Loucy (cell line): ENCODE measurements around the gene CCDC70.
A peak's percentile ranks its signal among the peaks of the same experiment; 100 is the strongest.

Experiments
- H2AFZ ChIP-seq: fragments of 200-600 bp; sonication (generic); 2 replicates; pipeline ENCODE4 v1.6.0; 2016; ENCODE audit warnings: antibody characterized with exemption, mild to moderate bottlenecking, low read length, moderate library complexity
- H3F3A ChIP-seq: fragments of 200-600 bp; 2 replicates; pipeline ENCODE4 v1.6.0; 2016; ENCODE audit warnings: antibody characterized with exemption, low read depth, mild to moderate bottlenecking
- H3K27me3 ChIP-seq: fragments of 200-600 bp; sonication (generic); 2 replicates; pipeline ENCODE4 v1.6.1; 2014; ENCODE audit warnings: low read length, mild to moderate bottlenecking; ENCODE audit not compliant: insufficient read depth, poor library complexity, severe bottlenecking
- H3K36me3 ChIP-seq: fragments of 200-600 bp; sonication (generic); 2 replicates; pipeline ENCODE4 v1.6.1; 2016; ENCODE audit warnings: low read length; ENCODE audit not compliant: insufficient read depth
- H3K4me1 ChIP-seq: fragments of 200-600 bp; sonication (generic); 2 replicates; pipeline ENCODE4 v1.5.1; 2014; ENCODE audit warnings: low read length, mild to moderate bottlenecking; ENCODE audit not compliant: insufficient read depth, poor library complexity, severe bottlenecking
- H3K4me2 ChIP-seq: fragments of 200-600 bp; sonication (generic); 2 replicates; pipeline ENCODE4 v1.6.0; 2014; ENCODE audit warnings: antibody characterized with exemption, low read length, low read depth, mild to moderate bottlenecking; ENCODE audit not compliant: poor library complexity, severe bottlenecking
- H3K4me3 ChIP-seq: fragments of 200-600 bp; sonication (generic); 2 replicates; pipeline ENCODE4 v1.5.1; 2014; ENCODE audit warnings: low read length, mild to moderate bottlenecking, mixed read lengths; ENCODE audit not compliant: poor library complexity, severe bottlenecking
- H3K79me2 ChIP-seq: fragments of 200-600 bp; sonication (generic); 2 replicates; pipeline ENCODE4 v1.6.1; 2014; ENCODE audit warnings: low read length; ENCODE audit not compliant: insufficient read depth
- H3K9ac ChIP-seq: fragments of 200-600 bp; sonication (generic); 2 replicates; pipeline ENCODE4 v1.6.0; 2014; ENCODE audit warnings: mild to moderate bottlenecking, low read depth, low read length, moderate library complexity; ENCODE audit not compliant: poor library complexity, severe bottlenecking
- H3K9me2 ChIP-seq: fragments of 200-600 bp; sonication (generic); replicated peaks from 2 replicates; pipeline ENCODE4 v1.6.1; 2016; ENCODE audit warnings: low read depth, low read length, mixed read lengths
- H3K9me3 ChIP-seq: fragments of 200-600 bp; sonication (generic); 2 replicates; pipeline ENCODE4 v1.6.1; 2014; ENCODE audit warnings: mild to moderate bottlenecking, antibody characterized with exemption, low read length, low read depth; ENCODE audit not compliant: insufficient read depth
- H4K20me1 ChIP-seq: fragments of 200-600 bp; sonication (generic); 2 replicates; pipeline ENCODE4 v1.6.0; 2014; ENCODE audit warnings: antibody characterized with exemption, low read length, mild to moderate bottlenecking; ENCODE audit not compliant: insufficient read depth, poor library complexity, severe bottlenecking
- EZH2phosphoT487 ChIP-seq: fragments of 200-600 bp; IDR thresholded peaks from 2 replicates; pipeline ENCODE4 v1.6.1; 2018; ENCODE audit warnings: antibody characterized with exemption, mild to moderate bottlenecking, moderate library complexity, borderline replicate concordance
- TF ChIP-seq, protein P1 (sequence below): fragments of 200-600 bp; sonication (generic); conservative IDR thresholded peaks from 2 replicates; pipeline ENCODE4 v1.5.1; 2014; ENCODE audit warnings: mild to moderate bottlenecking, antibody characterized with exemption, low read length

Gene CCDC70

DNA sequence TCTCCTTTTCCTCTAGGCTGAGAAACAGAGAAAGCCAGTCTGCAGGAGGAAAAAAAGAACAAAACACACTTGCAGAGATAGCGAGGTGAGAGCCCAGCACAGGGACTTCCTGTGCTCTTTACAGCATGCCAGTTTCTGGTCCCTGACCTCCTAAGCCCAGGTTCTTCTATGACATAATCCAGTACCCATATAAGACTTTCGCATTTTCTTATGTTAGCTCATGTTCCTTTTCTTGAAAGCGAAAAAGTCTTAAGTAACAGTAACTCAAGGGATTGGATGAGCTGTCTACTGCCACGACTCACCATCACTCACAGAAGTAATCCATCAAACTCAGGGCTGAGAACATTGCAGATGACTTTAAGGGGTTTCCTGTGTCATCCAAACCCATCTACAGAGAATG is 17.4 kb downstream of the CCDC70 start:
- Histone ChIP-seq H3K4me2 (peak overlapping the region; percentile 1), H3F3A (no peaks in the 10 kb centered on the region), H3K9me2 (no peaks in the 10 kb centered on the region), H3K36me3 (no peaks in the 10 kb centered on the region), H3K27me3 (no peaks in the 10 kb centered on the region), H4K20me1 (no peaks in the 10 kb centered on the region), H3K4me3 (no peak overlapping the region), H3K9me3 (peaks cover 19% of the 10 kb centered on the region; the same call in 1 of the 2 replicates), H3K79me2 (no peaks in the 10 kb centered on the region), H3K4me1 (peaks cover 43% of the 10 kb centered on the region), H3K9ac (no peak overlapping the region), H2AFZ (peak overlapping the region; percentile 56)
- no peak for TF ChIP-seq EZH2phosphoT487
- TF ChIP-seq, protein P1, sequence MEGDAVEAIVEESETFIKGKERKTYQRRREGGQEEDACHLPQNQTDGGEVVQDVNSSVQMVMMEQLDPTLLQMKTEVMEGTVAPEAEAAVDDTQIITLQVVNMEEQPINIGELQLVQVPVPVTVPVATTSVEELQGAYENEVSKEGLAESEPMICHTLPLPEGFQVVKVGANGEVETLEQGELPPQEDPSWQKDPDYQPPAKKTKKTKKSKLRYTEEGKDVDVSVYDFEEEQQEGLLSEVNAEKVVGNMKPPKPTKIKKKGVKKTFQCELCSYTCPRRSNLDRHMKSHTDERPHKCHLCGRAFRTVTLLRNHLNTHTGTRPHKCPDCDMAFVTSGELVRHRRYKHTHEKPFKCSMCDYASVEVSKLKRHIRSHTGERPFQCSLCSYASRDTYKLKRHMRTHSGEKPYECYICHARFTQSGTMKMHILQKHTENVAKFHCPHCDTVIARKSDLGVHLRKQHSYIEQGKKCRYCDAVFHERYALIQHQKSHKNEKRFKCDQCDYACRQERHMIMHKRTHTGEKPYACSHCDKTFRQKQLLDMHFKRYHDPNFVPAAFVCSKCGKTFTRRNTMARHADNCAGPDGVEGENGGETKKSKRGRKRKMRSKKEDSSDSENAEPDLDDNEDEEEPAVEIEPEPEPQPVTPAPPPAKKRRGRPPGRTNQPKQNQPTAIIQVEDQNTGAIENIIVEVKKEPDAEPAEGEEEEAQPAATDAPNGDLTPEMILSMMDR, result no peak

DNA sequence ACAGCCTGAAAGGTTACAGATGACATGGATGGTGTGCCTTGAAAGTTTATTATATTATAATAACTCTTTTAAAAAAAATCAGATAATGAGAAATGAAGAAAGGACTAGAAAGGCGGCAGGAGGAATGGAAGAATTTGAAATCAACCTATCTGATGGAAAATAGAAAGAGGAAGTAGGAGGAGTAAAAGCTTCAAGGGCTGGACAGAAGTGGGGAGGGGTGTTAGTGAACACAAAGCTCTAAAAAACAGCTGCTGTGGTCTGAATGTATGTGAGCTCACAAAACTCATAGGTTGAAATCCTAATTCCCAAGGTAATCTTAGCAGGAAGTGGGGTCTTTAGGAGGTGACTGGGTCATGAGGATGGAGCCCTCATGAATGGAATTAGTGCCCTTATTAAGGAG is 19.5 kb downstream of the CCDC70 start:
- H4K20me1 ChIP-seq, result no peaks in the 10 kb centered on the region
- peaks cover 37% of the 10 kb centered on the region for H3K4me1 ChIP-seq
- no peaks in the 10 kb centered on the region for H3K36me3 ChIP-seq
- peak overlapping the region; percentile 25 for H3K4me2 ChIP-seq
- H3K9ac ChIP-seq, result no peak overlapping the region
- no peaks in the 10 kb centered on the region for H3K79me2 ChIP-seq
- no peak overlapping the region for H3K4me3 ChIP-seq
- TF ChIP-seq EZH2phosphoT487, result no peak
- TF ChIP-seq, protein P1, result no peak
- H2AFZ ChIP-seq, result no peak overlapping the region
- H3K27me3 ChIP-seq, result no peaks in the 10 kb centered on the region
- H3F3A ChIP-seq, result no peaks in the 10 kb centered on the region
- H3K9me2 ChIP-seq, result no peaks in the 10 kb centered on the region
- H3K9me3 ChIP-seq, result peaks cover 19% of the 10 kb centered on the region; the same call in 1 of the 2 replicates

DNA sequence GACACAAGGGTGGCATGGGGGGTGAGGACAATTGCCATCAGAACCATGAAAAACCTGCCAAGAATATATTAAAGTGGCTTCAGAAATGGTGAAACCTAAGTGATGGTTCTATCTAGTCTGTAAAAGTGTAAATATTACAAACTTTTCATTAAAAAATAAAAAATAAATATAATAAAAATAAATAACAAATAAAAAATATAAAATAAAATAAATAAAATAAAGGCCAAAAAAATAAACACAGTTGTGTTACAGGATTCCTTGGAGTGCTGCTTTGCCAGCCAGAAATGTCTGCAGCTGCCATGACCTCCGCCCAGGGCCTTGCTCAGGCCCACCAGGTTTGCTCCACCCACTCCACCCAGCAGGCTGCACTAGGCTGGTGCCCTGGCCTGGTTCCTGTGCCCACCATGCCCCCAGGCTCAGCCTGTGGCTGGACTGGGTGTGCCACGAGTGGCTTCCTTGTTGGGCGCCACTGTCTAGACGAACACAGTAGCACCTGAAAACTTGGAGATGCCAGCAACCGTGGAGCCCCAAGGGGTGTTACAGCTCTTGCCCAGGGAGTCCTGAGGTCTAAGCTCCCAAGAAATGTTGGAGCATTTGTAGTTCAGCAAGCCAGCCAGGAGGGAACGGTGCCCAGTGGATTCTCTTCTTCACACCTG is 20.9 kb downstream of the CCDC70 start:
- no peaks in the 10 kb centered on the region for H3K9me2 ChIP-seq
- H3K4me2 ChIP-seq, result no peak overlapping the region
- H3K36me3 ChIP-seq, result no peaks in the 10 kb centered on the region
- TF ChIP-seq, protein P1, result no peak
- TF ChIP-seq EZH2phosphoT487, result no peak
- H3K4me3 ChIP-seq, result no peak overlapping the region
- no peaks in the 10 kb centered on the region for H4K20me1 ChIP-seq
- no peaks in the 10 kb centered on the region for H3K79me2 ChIP-seq
- peaks cover 29% of the 10 kb centered on the region for H3K4me1 ChIP-seq
- H3F3A ChIP-seq, result no peaks in the 10 kb centered on the region
- no peaks in the 10 kb centered on the region for H3K27me3 ChIP-seq
- H2AFZ ChIP-seq, result no peak overlapping the region
- peaks cover 19% of the 10 kb centered on the region; the same call in 1 of the 2 replicates for H3K9me3 ChIP-seq
- H3K9ac ChIP-seq, result no peak overlapping the region
